Measurements from ENCODE around the gene MAP3K6. TPM values are rescaled to one million over a fixed set of nuclear protein-coding genes. Genes with fewer than 3 reads are reported as not detected.

The MAP3K6 gene
- total and polyA plus RNA-seq, 2 of the 4 experiments (the other 2 are of a cell fraction), result 4.8 to 15.9 TPM

DNA sequence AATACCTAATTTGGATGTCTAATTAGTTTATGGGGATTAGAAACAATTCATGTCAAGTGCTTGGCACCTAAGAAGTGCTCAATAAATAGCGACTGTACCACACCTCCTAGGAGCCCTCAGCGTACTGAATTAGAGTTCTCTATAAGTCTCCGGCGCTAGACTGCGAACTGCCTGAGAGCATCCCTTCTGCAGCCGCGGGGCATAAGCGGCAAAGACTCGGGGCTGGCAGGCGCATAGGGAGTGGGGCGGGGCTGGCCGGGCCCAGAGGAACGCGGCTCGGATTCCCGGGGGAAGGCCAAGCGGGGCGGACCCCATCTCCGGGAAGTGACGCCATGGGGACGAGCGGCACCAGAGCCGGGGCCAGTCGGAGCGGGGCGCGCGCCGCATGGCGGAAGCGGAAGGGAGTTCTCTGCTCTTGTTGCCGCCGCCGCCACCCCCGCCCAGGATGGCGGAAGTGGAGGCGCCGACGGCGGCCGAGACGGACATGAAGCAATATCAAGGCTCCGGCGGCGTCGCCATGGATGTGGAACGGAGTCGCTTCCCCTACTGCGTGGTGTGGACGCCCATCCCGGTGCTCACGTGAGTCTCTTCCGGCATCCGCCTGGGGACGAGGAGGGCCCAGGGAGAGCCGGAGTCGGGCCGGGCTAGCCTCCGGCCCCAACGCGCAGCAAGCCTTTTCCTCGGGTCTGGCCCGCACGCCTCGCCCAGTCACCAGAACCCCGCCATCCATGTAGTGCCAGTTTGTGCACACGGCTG is 44.8 kb downstream of the MAP3K6 start, which contains the start of gene TMEM222:
TSS of gene TMEM222 (plus strand) at position 351 of the 756 bp plus-strand sequence. CDS start at position 386, 35 bp downstream.
- ChIA-PET CTCF (no interaction called here), POLR2A (ENCODE audit: unreplicated experiment) (interaction anchor here (0.7 kb wide), 1 partner anchor 44 kb away, joined by 3 read pairs; the partner anchor contains the start of gene MAP3K6)
- Histone ChIP-seq H3K4me2 (ENCODE audit: low read depth, low read length) (peak within 1 kb of the TSS; percentile 99), H2BK120ac (ENCODE audit: low read depth, low read length) (peak within 1 kb of the TSS; percentile 70), H2AK9ac (replicated peaks; ENCODE audit: low read depth, low read length, poor library complexity) (peak within 1 kb of the TSS; percentile 98), H4K20me1 (ENCODE audit: insufficient read depth, low read length) (peaks cover 5% of the 10 kb centered on the region; the same call in 1 of the 2 replicates), H4K91ac (ENCODE audit: insufficient read depth, low read depth, low read length) (peak within 1 kb of the TSS; percentile 95), H3K4ac (ENCODE audit: low read depth, low read length) (peak within 1 kb of the TSS; percentile 98), H3K27ac (ENCODE audit: insufficient read depth, low read length) (peak within 1 kb of the TSS; percentile 96), H3K23ac (ENCODE audit: low read depth, low read length) (peak within 1 kb of the TSS; percentile 92), H2BK20ac (ENCODE audit: low read depth, low read length) (peak within 1 kb of the TSS; percentile 46; the same call in 1 of the 2 replicates), H2BK15ac (ENCODE audit: low read depth, low read length) (peak within 1 kb of the TSS; percentile 73; the same call in 2 of the 3 replicates), H3K9ac (ENCODE audit: low read depth, low read length) (peak within 1 kb of the TSS; percentile 99), H3K9me1 (ENCODE audit: insufficient read depth, low read length) (peaks cover 7% of the 10 kb centered on the region; the same call in 1 of the 2 replicates), H3K4me3 (ENCODE audit: insufficient read depth, low read depth, low read length) (peak within 1 kb of the TSS; percentile 97), H4K8ac (ENCODE audit: low read depth in 2 of 2, low read length in 2 of 2) (peak within 1 kb of the TSS; percentile 99), H3K9me3 (ENCODE audit: control insufficient read depth, insufficient read depth, low read length) (no peaks in the 10 kb centered on the region), H3K27me3 (ENCODE audit: control insufficient read depth, insufficient read depth, low read length) (no peaks in the 10 kb centered on the region), H3K18ac (ENCODE audit: low read depth, low read length) (peak within 1 kb of the TSS; percentile 69), H3K4me1 (ENCODE audit: control insufficient read depth, insufficient read depth, low read length) (peaks cover 6% of the 10 kb centered on the region), H2AK5ac (ENCODE audit: low read depth, low read length) (peak within 1 kb of the TSS; percentile 99), H3K79me1 (ENCODE audit: low read depth in 1 of 2, low read length in 2 of 2) (peaks cover 18 to 41% of the 10 kb centered on the region in 2 experiments), H3K14ac (replicated peaks; ENCODE audit: low read depth, low read length) (peak within 1 kb of the TSS; percentile 98), H2AFZ (replicated peaks; ENCODE audit: low read length, poor library complexity) (peak within 1 kb of the TSS; percentile 99), H4K5ac (ENCODE audit: low read depth, low read length) (peak within 1 kb of the TSS; percentile 99), H3K56ac (ENCODE audit: extremely low read depth, insufficient read depth, low read length) (peak within 1 kb of the TSS; percentile 83), H2BK5ac (ENCODE audit: low read depth, low read length, poor library complexity, severe bottlenecking) (peak within 1 kb of the TSS; percentile 92), H3K36me3 (ENCODE audit: control insufficient read depth, insufficient read depth, low read length) (peaks cover 16% of the 10 kb centered on the region)
- dilution Hi-C loops (cut with HindIII; ENCODE audit: low sequenced_read_pairs, unreplicated experiment), result no loop called here
- in situ Hi-C loops (cut with MboI; ENCODE audit: low sequenced_read_pairs), result no loop called here
- BruUV-seq (replicated peaks), result no TSS peak
- 0% methylated on average over 50 of the region's 67 CpGs; no CpG with 5 or more reads in 1 of the 2 experiments for WGBS, 2 experiments (ENCODE audit: extremely low coverage in 2 of 2, insufficient read length in 1 of 2)
- DNase-seq (peak; percentile 95), ATAC-seq (ENCODE audit: low read depth) (peak; percentile 99)
- intact Hi-C loops (cut with micrococcal nuclease), result no loop called here
- TF ChIP-seq MAFK (IDR thresholded peaks at IDR 0.05; ENCODE audit: low read depth, low read length) (no peak), RFX5 (IDR thresholded peaks at IDR 0.05; ENCODE audit: low read depth, low read length) (no peak), BHLHE40 (IDR thresholded peaks at IDR 0.05; ENCODE audit: low read depth, low read length) (peak; percentile 93), MAZ (IDR thresholded peaks at IDR 0.05; ENCODE audit: borderline replicate concordance, low read depth, low read length) (peak; percentile 89), CHD1 (IDR thresholded peaks at IDR 0.05; ENCODE audit: low read depth, low read length) (no peak), FOS (IDR thresholded peaks at IDR 0.05; ENCODE audit: low read depth, low read length) (no peak; the same call in none of the 2 replicates), CEBPB (IDR thresholded peaks at IDR 0.05; ENCODE audit: low read depth, low read length) (peak; percentile 97), RAD21 (IDR thresholded peaks at IDR 0.05; ENCODE audit: low read length) (no peak), SMC3 (IDR thresholded peaks at IDR 0.05; ENCODE audit: low read depth, low read length) (peak; percentile 16; the same call in 1 of the 2 replicates), MXI1 (IDR thresholded peaks at IDR 0.05; ENCODE audit: borderline replicate concordance, low read depth, low read length) (peak; percentile 84; the same call in 1 of the 2 replicates), POLR2A (IDR thresholded peaks at IDR 0.05; ENCODE audit: low read depth, low read length) (peak; percentile 79), NFE2L2 (IDR thresholded peaks at IDR 0.05; ENCODE audit: low read depth, low read length) (no peak; the same call in 1 of the 2 replicates), RCOR1 (IDR thresholded peaks at IDR 0.05; ENCODE audit: insufficient replicate concordance, low read length) (peak; percentile 77)
- TF ChIP-seq, protein P1, sequence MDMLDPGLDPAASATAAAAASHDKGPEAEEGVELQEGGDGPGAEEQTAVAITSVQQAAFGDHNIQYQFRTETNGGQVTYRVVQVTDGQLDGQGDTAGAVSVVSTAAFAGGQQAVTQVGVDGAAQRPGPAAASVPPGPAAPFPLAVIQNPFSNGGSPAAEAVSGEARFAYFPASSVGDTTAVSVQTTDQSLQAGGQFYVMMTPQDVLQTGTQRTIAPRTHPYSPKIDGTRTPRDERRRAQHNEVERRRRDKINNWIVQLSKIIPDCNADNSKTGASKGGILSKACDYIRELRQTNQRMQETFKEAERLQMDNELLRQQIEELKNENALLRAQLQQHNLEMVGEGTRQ (IDR thresholded peaks at IDR 0.05; ENCODE audit: low read depth, low read length), result peak; percentile 54
- TF ChIP-seq, protein P2, sequence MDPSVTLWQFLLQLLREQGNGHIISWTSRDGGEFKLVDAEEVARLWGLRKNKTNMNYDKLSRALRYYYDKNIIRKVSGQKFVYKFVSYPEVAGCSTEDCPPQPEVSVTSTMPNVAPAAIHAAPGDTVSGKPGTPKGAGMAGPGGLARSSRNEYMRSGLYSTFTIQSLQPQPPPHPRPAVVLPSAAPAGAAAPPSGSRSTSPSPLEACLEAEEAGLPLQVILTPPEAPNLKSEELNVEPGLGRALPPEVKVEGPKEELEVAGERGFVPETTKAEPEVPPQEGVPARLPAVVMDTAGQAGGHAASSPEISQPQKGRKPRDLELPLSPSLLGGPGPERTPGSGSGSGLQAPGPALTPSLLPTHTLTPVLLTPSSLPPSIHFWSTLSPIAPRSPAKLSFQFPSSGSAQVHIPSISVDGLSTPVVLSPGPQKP (IDR thresholded peaks at IDR 0.05; ENCODE audit: borderline replicate concordance, low read depth, low read length), result no peak
